GM12878 (cell line): ENCODE measurements around the gene ZNF836. TPM values are rescaled to one million over a fixed set of nuclear protein-coding genes. Genes with fewer than 3 reads are reported as not detected.
A peak's percentile ranks its signal among the peaks of the same experiment; 100 is the strongest.

Experiments used
- BMI1 ChIP-seq: fragments of 450-650 bp; IDR thresholded peaks from 2 replicates; pipeline ENCODE4 v1.6.1; 2016; ENCODE audit warnings: mild to moderate bottlenecking, moderate library complexity, borderline replicate concordance
- CEBPZ ChIP-seq: fragments of 150-350 bp; IDR thresholded peaks from 2 replicates; pipeline ENCODE4 v1.6.1; 2016; ENCODE audit warnings: low read depth, low read length
- CUX1 ChIP-seq: IDR thresholded peaks from 2 replicates; pipeline ENCODE4 v1.6.1; 2012; ENCODE audit warnings: improper control_type of control experiment, low read depth, low read length; ENCODE audit not compliant: insufficient replicate concordance
- EZH2 ChIP-seq: IDR thresholded peaks from 2 replicates; pipeline ENCODE4 v1.6.1; 2012; ENCODE audit warnings: low read depth, mild to moderate bottlenecking, control low read depth, inconsistent platforms, low read length, borderline replicate concordance; ENCODE audit not compliant: control insufficient read depth
- HDGF ChIP-seq: fragments of 450-650 bp; IDR thresholded peaks from 2 replicates; pipeline ENCODE4 v1.6.1; 2016; ENCODE audit warnings: antibody characterized with exemption
- KLF5 ChIP-seq: fragments of 450-650 bp; IDR thresholded peaks from 2 replicates; pipeline ENCODE4 v1.6.1; 2014; ENCODE audit warnings: mild to moderate bottlenecking; ENCODE audit not compliant: partially characterized antibody
- MTA2 ChIP-seq: fragments of 450-650 bp; IDR thresholded peaks from 2 replicates; pipeline ENCODE4 v1.6.1; 2016; ENCODE audit warnings: low read depth, mild to moderate bottlenecking, moderate library complexity
- MTA3 ChIP-seq: IDR thresholded peaks from 2 replicates; pipeline ENCODE4 v1.6.1; 2012; ENCODE audit warnings: low read length, inconsistent platforms, borderline replicate concordance
- NBN ChIP-seq: fragments of 450-650 bp; IDR thresholded peaks from 2 replicates; pipeline ENCODE4 v1.6.1; 2016
- NFIC ChIP-seq: IDR thresholded peaks from 2 replicates; pipeline ENCODE4 v1.6.1; 2012; ENCODE audit warnings: low read depth, mild to moderate bottlenecking, inconsistent platforms, low read length, moderate library complexity
- NFYB ChIP-seq: IDR thresholded peaks from 2 replicates; pipeline ENCODE4 v1.6.1; 2011; ENCODE audit warnings: low read depth, mild to moderate bottlenecking, low read length, improper control_type of control experiment, moderate library complexity; ENCODE audit not compliant: insufficient read depth
- NR2C1 ChIP-seq: fragments of 450-650 bp; IDR thresholded peaks from 2 replicates; pipeline ENCODE4 v1.6.1; 2017; ENCODE audit warnings: antibody characterized with exemption, mild to moderate bottlenecking, moderate library complexity
- POU2F2 ChIP-seq: IDR thresholded peaks from 3 replicates; pipeline ENCODE4 v1.6.1; 2011; ENCODE audit warnings: low read depth, mild to moderate bottlenecking, low read length, borderline replicate concordance
- RELA ChIP-seq: fragments of 450-650 bp; IDR thresholded peaks from 2 replicates; pipeline ENCODE4 v1.8.0; 2014; ENCODE audit warnings: borderline replicate concordance; ENCODE audit not compliant: partially characterized antibody
- SRF ChIP-seq, 2 experiments: IDR thresholded peaks; 2 replicates each; pipeline ENCODE4 v1.6.1; 2011; ENCODE audit warnings: low read depth in 2 of 2, low read length in 2 of 2, mild to moderate bottlenecking in 1 of 2, moderate library complexity in 1 of 2
- USF1 ChIP-seq: IDR thresholded peaks from 2 replicates; pipeline ENCODE4 v1.6.1; 2011; ENCODE audit warnings: borderline replicate concordance, low read depth, mild to moderate bottlenecking, moderate library complexity, mixed read lengths, low read length; ENCODE audit not compliant: insufficient read depth; ENCODE audit errors: extremely low read length
- ZBTB33 ChIP-seq: fragments of 450-650 bp; IDR thresholded peaks from 2 replicates; pipeline ENCODE4 v1.6.1; 2017; ENCODE audit warnings: mild to moderate bottlenecking
- ZNF274 ChIP-seq: IDR thresholded peaks from one replicate; pipeline ENCODE4 v1.8.0; 2011; ENCODE audit not compliant: insufficient read length, insufficient read depth
- polyA plus RNA-seq, 11 experiments: library from polyadenylated mRNA; depleted of rRNA in 4 of 11; unstranded in 6 of 11; stranded (reverse) in 5 of 11; fragments of >200 nt; fragmentation: Nextera tagmentation in 4 of 11; fragmentation: Illumina TruSeq in 1 of 11; extraction: Ambion mirVana in 4 of 11; extraction: Trizol in 1 of 11; gene quantifications; 1 replicate in 1 of 11; 2 replicates in 10 of 11; pipeline versions ENCODE4 v1.2.1 to v1.2.3, GENCODE V29; 2011 to 2016; ENCODE audit warnings: inconsistent platforms in 2 of 11, missing spikeins in 2 of 11, low read depth in 1 of 11
- total RNA-seq, 4 experiments: library from RNA; depleted of rRNA in 3 of 4; stranded (reverse); fragments of >200 nt in 3 of 4; fragmentation: Illumina TruSeq in 1 of 4; extraction: Trizol in 1 of 4; gene quantifications; 2 replicates each; pipeline versions ENCODE4 v1.2.1 to v1.2.3, GENCODE V29; 2013 to 2021

The ZNF836 gene
- total and polyA plus RNA-seq, 10 of the 15 experiments (the other 5 are each of a cell fraction or from before 2014, with no cell fraction given) = 4.5 to 9.2 (median 6.2) TPM

GRCh38 chr19:52139252-52140031 is 32.0 kb downstream of the ZNF836 start, which contains the start of gene ZNF616 (continued):
- no peak for TF ChIP-seq ZBTB33
- TF ChIP-seq NFIC = no peak
- no peak for TF ChIP-seq USF1
- TF ChIP-seq NFYB = no peak
- 0 out of 2 replicates have a peak, but pooled peaks have one; percentile 9 for TF ChIP-seq MTA2
- no peak for TF ChIP-seq BMI1
- TF ChIP-seq POU2F2 = no peak; the same call in 2 of the 3 replicates
- TF ChIP-seq SRF (IDR thresholded peaks at IDR 0.05; ENCODE audit: low read depth in 2 of 2, low read length in 2 of 2) = 0 out of 4 replicates have a peak, but pooled peaks of 1 of the 2 experiments have one; percentile 46
- no peak for TF ChIP-seq KLF5
- TF ChIP-seq RELA = no peak
- TF ChIP-seq NBN = 0 out of 2 replicates have a peak, but pooled peaks have one; percentile 35
- peak; percentile 19; the same call in 1 of the 2 replicates for TF ChIP-seq HDGF
- TF ChIP-seq CUX1 = no peak
- TF ChIP-seq ZNF274 = no peak
- no peak for TF ChIP-seq CEBPZ
- no peak for TF ChIP-seq EZH2
- peak; percentile 88 for TF ChIP-seq NR2C1
- no peak; the same call in 1 of the 2 replicates for TF ChIP-seq MTA3
